ENCODE results near the gene ALX1. TPM values are rescaled to one million over a fixed set of nuclear protein-coding genes. Genes with fewer than 3 reads are reported as not detected.

The ALX1 gene
- polyA plus RNA-seq, 1 experiment, result not detected

DNA sequence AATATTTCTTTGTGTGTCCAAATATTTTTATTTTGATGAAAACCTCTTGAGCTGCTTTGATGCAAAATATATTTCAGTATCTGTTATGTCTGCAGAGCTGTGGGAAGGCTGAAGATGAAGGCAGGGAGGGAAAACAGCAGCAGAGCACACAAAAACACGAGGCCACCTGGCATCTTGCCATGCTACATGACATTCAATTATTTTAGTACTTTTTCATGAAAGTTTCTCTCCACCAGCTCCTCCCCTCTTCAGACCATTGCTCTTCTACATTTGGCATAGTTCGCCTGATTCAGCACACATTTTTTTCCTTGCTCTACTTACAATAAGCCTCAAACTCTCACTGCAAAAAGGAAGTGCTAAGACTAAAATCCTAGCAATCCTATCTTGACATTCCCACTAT, 4.6 kb upstream of the ALX1 start:
- peaks cover 56% of the 10 kb centered on the region for H3K27me3 ChIP-seq (ENCODE audit: control insufficient read depth, insufficient read depth, low read length)
- ChIA-PET CTCF (no interaction called here), POLR2A (no interaction called here)
- H3K4me3 ChIP-seq (ENCODE audit: low read depth, low read length), result no peak overlapping the region
- H3K9me3 ChIP-seq (ENCODE audit: control insufficient read depth, insufficient read depth, low read length), result peaks cover 16% of the 10 kb centered on the region
- no peak for TF ChIP-seq CTCF (IDR thresholded peaks at IDR 0.05; ENCODE audit: low read depth, low read length)
- DNase-seq (ENCODE audit: low read depth, low spot score), result no peak
- H3K27ac ChIP-seq (ENCODE audit: low read depth, low read length), result no peak overlapping the region

DNA sequence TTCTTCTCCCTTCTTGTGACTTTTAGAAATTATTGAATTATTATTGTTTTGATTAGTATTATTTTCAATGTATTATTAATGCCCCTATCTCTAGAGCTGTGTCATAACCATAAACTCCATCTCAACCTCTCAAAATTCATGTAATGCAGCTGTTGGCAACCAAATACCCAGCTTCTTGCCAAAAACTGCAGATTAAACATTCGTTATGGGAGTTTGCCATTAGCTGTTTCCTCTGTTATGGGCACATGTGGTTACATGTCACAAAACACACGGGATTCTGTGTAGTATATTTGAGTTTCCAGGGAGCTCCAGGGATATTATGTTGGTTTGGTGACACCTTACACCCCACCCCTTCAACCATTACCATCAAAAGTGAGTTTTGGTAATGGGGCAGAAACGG, 2.8 kb upstream of the ALX1 start:
- Histone ChIP-seq H3K27ac (ENCODE audit: low read depth, low read length) (no peak overlapping the region), H3K4me3 (ENCODE audit: low read depth, low read length) (no peak overlapping the region), H3K27me3 (ENCODE audit: control insufficient read depth, insufficient read depth, low read length) (peaks cover 72% of the 10 kb centered on the region), H3K9me3 (ENCODE audit: control insufficient read depth, insufficient read depth, low read length) (peaks cover 17% of the 10 kb centered on the region)
- DNase-seq (ENCODE audit: low read depth, low spot score), result no peak
- POLR2A ChIA-PET, result no interaction called here
- CTCF ChIA-PET, result no interaction called here
- TF ChIP-seq CTCF (IDR thresholded peaks at IDR 0.05; ENCODE audit: low read depth, low read length), result no peak

DNA sequence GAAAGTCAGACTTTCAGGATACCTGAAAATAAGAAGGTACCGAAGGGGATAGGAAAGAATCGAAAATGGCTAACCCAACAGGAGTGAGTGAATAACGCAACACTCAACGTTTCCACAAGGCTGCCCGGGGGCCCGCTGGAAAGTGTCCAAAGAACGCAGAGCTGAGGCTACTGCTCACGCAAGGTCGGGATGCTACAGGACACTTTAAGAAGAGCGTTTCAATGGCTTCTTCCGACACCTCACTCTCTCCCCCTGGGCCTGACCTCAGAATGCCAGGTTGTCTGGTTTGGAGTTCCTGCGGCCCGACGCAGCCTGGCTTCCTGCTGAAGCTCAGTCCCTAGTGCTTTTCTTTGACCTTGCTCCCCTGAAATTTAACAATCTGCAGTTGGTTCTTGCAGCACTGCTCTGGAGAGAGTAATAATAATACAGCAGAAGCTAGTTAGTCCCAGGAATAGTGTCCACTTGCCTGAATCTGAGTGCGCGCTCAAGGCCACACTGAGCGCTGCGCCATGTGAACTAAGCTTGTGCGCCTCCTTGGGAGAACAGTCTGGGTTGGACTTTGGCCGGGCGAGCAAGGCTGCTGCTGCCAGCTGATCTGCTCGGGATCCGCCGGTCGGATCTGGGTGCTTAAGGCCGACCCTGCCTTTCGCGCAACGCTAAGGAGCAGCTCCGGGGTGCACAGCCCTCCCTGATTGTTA, 2.0 kb upstream of the ALX1 start:
- CTCF ChIA-PET, result no interaction called here

DNA sequence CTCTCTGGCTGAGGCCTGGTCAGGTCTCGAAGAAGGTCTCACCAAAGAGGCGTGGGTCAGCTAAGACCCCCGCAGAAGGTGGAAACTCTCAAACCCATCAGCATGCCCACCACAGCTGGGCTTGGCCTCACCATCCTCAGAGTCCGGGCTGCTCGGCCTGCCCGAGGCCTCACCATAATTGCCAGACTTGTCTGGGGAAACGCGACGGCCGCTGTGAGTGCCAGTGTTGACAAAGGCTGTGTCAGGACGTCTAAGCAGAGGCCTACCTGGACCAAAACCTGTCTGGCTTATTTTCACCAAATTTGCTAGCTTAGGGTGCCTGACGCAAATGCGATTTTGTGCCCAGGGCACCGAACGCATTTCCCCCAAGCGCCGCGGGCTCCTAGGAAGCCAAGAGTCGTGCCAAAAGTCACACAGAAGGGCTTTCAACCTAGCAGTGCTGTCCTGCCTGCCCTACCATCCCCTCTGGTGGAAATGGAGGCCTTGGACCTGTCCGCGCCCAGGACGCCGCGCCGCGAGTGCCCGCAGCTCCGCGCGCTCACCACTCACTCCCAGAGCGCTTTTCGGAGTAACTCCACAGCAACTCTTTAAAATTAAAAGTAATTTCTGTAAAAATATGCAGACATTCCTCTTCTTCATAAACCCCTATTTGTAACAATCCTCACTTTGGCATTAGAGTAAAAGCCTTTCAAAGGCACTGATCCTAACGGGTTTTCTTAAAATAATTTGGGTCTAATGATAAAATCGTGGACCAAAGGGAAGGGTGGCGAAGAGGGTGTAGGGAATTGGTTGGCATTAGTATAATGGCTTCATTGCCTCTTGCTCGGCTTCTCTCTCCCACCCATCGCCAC, 1.2 kb upstream of the ALX1 start:
- DNase-seq (ENCODE audit: low read depth, low spot score), result no peak
- H3K27ac ChIP-seq (ENCODE audit: low read depth, low read length), result no peak overlapping the region
- CTCF ChIA-PET, result interaction anchor here (0.7 kb wide), 1 partner anchor 31 kb away, joined by 6 read pairs; no protein-coding TSS in a partner anchor
- POLR2A ChIA-PET, result no interaction called here
- no peak overlapping the region for H3K4me3 ChIP-seq (ENCODE audit: low read depth, low read length)
- H3K27me3 ChIP-seq (ENCODE audit: control insufficient read depth, insufficient read depth, low read length), result peaks cover 60% of the 10 kb centered on the region
- TF ChIP-seq CTCF (IDR thresholded peaks at IDR 0.05; ENCODE audit: low read depth, low read length), result no peak
- peaks cover 17% of the 10 kb centered on the region for H3K9me3 ChIP-seq (ENCODE audit: control insufficient read depth, insufficient read depth, low read length)

More for the DNA sequence above, 2.0 kb upstream of the ALX1 start:
- POLR2A ChIA-PET, result no interaction called here
- TF ChIP-seq CTCF (IDR thresholded peaks at IDR 0.05; ENCODE audit: low read depth, low read length), result no peak
- H3K4me3 ChIP-seq (ENCODE audit: low read depth, low read length), result no peak overlapping the region
- no peak for DNase-seq (ENCODE audit: low read depth, low spot score)
- no peak overlapping the region for H3K27ac ChIP-seq (ENCODE audit: low read depth, low read length)
- peaks cover 17% of the 10 kb centered on the region for H3K9me3 ChIP-seq (ENCODE audit: control insufficient read depth, insufficient read depth, low read length)
- peaks cover 68% of the 10 kb centered on the region for H3K27me3 ChIP-seq (ENCODE audit: control insufficient read depth, insufficient read depth, low read length)
